Mesenchymal stem cell (in vitro differentiated cells and primary cell): Measurements from ENCODE around the gene RAP2A.

Source experiments
- DNase-seq: peaks from one replicate; pipeline ENCODE4 v3.0.0-alpha.2; 2013
- H2AFZ ChIP-seq: one replicate; pipeline ENCODE4 v1.6.1; 2013; ENCODE audit warnings: low read depth, mild to moderate bottlenecking, control low read depth, inconsistent platforms, low read length, moderate library complexity
- H2AK5ac ChIP-seq: 2 replicates; pipeline ENCODE4 v1.6.1; 2013; ENCODE audit warnings: low read length, moderate library complexity, mild to moderate bottlenecking, inconsistent platforms; ENCODE audit not compliant: severe bottlenecking
- H2BK120ac ChIP-seq: one replicate; pipeline ENCODE4 v1.6.1; 2013; ENCODE audit warnings: low read depth, mild to moderate bottlenecking, inconsistent platforms, low read length, moderate library complexity
- H2BK12ac ChIP-seq, 2 experiments: one replicate each; pipeline ENCODE4 v1.6.1; 2013; ENCODE audit warnings: inconsistent platforms in 2 of 2, low read length in 2 of 2, mild to moderate bottlenecking in 2 of 2, moderate library complexity in 2 of 2, control low read depth in 1 of 2
- H2BK15ac ChIP-seq: one replicate; pipeline ENCODE4 v1.6.1; 2013; ENCODE audit warnings: mild to moderate bottlenecking, low read depth, inconsistent platforms; ENCODE audit not compliant: poor library complexity, severe bottlenecking
- H2BK5ac ChIP-seq: 2 replicates; pipeline ENCODE4 v1.6.1; 2013; ENCODE audit warnings: low read depth, mild to moderate bottlenecking, low read length, control low read depth, inconsistent platforms; ENCODE audit not compliant: poor library complexity, severe bottlenecking
- H3K14ac ChIP-seq, 2 experiments: one replicate each; pipeline ENCODE4 v1.6.1; 2013; ENCODE audit warnings: inconsistent platforms in 2 of 2, low read length in 2 of 2, control low read depth in 1 of 2, mild to moderate bottlenecking in 1 of 2, moderate library complexity in 1 of 2
- H3K18ac ChIP-seq, 2 experiments: one replicate each; pipeline ENCODE4 v1.6.1; 2013; ENCODE audit warnings: inconsistent platforms in 2 of 2, low read length in 2 of 2, control low read depth in 1 of 2, low read depth in 1 of 2, mild to moderate bottlenecking in 1 of 2
- H3K23ac ChIP-seq, 2 experiments: one replicate each; pipeline ENCODE4 v1.6.1; 2013; ENCODE audit warnings: inconsistent platforms in 2 of 2, low read length in 2 of 2, mild to moderate bottlenecking in 2 of 2, moderate library complexity in 2 of 2, control low read depth in 1 of 2
- H3K27ac ChIP-seq: 2 replicates; pipeline ENCODE4 v1.5.1; 2013; ENCODE audit warnings: mild to moderate bottlenecking, moderate library complexity, low read length, control low read depth, inconsistent platforms; ENCODE audit not compliant: poor library complexity, severe bottlenecking
- H3K27me3 ChIP-seq, 2 experiments: 2 replicates each; pipeline versions ENCODE4 v1.6.1 to v1.7.0; 2013; ENCODE audit warnings: low read length in 2 of 2, mild to moderate bottlenecking in 2 of 2, moderate library complexity in 2 of 2, control low read depth in 1 of 2, inconsistent platforms in 1 of 2; ENCODE audit not compliant: control insufficient read depth in 1 of 2, insufficient read depth in 1 of 2
- H3K36me3 ChIP-seq, 2 experiments: 2 replicates each; pipeline versions ENCODE4 v1.6.1 to v1.7.0; 2013; ENCODE audit warnings: low read length in 2 of 2, control low read depth in 1 of 2, inconsistent platforms in 1 of 2, low read depth in 1 of 2, mild to moderate bottlenecking in 1 of 2; ENCODE audit not compliant: insufficient read depth in 2 of 2, control insufficient read depth in 1 of 2
- H3K4ac ChIP-seq, 2 experiments: one replicate each; pipeline ENCODE4 v1.6.1; 2013; ENCODE audit warnings: inconsistent platforms in 2 of 2, low read length in 2 of 2, mild to moderate bottlenecking in 2 of 2, moderate library complexity in 2 of 2, control low read depth in 1 of 2, low read depth in 1 of 2
- H3K4me1 ChIP-seq: 2 replicates; pipeline ENCODE4 v1.6.1; 2013; ENCODE audit warnings: low read depth, low read length, control low read depth; ENCODE audit not compliant: control insufficient read depth, insufficient read depth
- H3K4me2 ChIP-seq: 2 replicates; pipeline ENCODE4 v1.6.1; 2013; ENCODE audit warnings: low read length, mild to moderate bottlenecking, inconsistent platforms; ENCODE audit not compliant: poor library complexity, severe bottlenecking
- H3K4me3 ChIP-seq, 2 experiments: 2 replicates each; pipeline versions ENCODE4 v1.5.1 to v1.7.0; 2013; ENCODE audit warnings: low read length in 2 of 2, mild to moderate bottlenecking in 2 of 2, control low read depth in 1 of 2, low read depth in 1 of 2; ENCODE audit not compliant: insufficient read depth in 1 of 2
- H3K79me1 ChIP-seq: replicated peaks from 2 replicates; pipeline ENCODE4 v1.6.1; 2013; ENCODE audit warnings: mild to moderate bottlenecking, control low read depth, low read length, inconsistent platforms; ENCODE audit not compliant: poor library complexity, severe bottlenecking
- H3K9ac ChIP-seq: 2 replicates; pipeline ENCODE4 v1.7.0; 2013; ENCODE audit warnings: mild to moderate bottlenecking, low read length, moderate library complexity
- H3K9me3 ChIP-seq: 2 replicates; pipeline ENCODE4 v1.7.0; 2013; ENCODE audit warnings: mild to moderate bottlenecking, low read length; ENCODE audit not compliant: control insufficient read depth
- H4K8ac ChIP-seq: one replicate; pipeline ENCODE4 v1.6.1; 2013; ENCODE audit warnings: inconsistent platforms, mild to moderate bottlenecking, low read length, moderate library complexity
- H4K91ac ChIP-seq: one replicate; pipeline ENCODE4 v1.6.1; 2013; ENCODE audit warnings: mild to moderate bottlenecking, low read length, inconsistent platforms
- WGBS: methylation state at CpG from one replicate; pipeline ENCODE4 v1.1.7; 2013; ENCODE audit warnings: mixed read lengths; 5-methylcytosine and 5-hydroxymethylcytosine counted together

Gene RAP2A

GRCh38 chr13:97446448-97446847 is 12.5 kb downstream of the RAP2A start:
- Histone ChIP-seq H2BK5ac (no peak overlapping the region), H3K4ac (no peak overlapping the region), H3K36me3 (peaks cover 0 to 21% of the 10 kb centered on the region in 2 experiments), H3K23ac (no peak overlapping the region), H3K14ac (no peak overlapping the region), H2BK120ac (no peak overlapping the region), H3K9ac (no peak overlapping the region), H2BK12ac (no peak overlapping the region), H4K8ac (no peak overlapping the region), H3K4me3 (no peak overlapping the region), H2AK5ac (no peak overlapping the region), H2AFZ (no peak overlapping the region), H3K4me1 (peaks cover 3% of the 10 kb centered on the region), H3K79me1 (peaks cover 14% of the 10 kb centered on the region), H4K91ac (no peak overlapping the region), H3K4me2 (no peak overlapping the region), H3K18ac (no peak overlapping the region), H2BK15ac (no peak overlapping the region), H3K27me3 (no peaks in the 10 kb centered on the region), H3K9me3 (no peaks in the 10 kb centered on the region), H3K27ac (no peak overlapping the region)
- 100% methylated on average over 5 of the region's 5 CpGs for WGBS
- no peak for DNase-seq

DNA sequence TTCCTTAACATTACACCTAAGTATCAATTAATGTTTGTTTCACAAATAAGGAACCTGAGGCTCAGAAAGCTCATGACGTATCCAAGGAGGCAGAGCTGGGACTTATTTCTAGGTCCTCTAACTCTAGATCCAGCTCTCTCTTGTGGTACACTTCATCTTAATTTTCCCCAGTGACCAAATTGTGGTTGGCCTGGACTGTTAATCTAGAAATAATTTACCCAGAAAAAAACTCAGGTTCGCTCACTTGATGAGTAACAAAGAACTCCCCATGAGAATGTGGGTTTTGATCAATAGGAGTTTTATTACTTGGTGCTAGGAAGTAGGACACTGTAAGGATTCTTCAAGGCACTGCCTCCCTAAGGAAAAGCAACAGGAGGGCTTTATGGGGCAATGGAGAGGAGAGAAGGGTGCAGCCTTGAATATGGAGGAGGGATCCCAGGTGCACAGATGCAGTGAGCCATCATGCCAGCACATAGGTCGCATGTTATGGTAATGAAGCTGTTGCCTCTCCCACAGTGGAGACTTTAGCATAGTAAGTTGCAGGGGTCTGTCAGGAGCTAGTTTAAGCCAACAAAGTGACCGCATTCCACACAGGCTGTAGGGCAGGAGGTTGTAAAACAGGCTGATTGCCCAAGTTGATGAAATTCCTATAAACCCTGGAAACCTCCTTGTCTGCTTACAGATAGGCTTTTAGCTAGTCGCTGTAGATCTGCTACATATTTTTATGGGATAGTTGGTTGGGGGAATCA is 14.7 kb downstream of the RAP2A start:
- H2AK5ac ChIP-seq: no peak overlapping the region
- no peaks in the 10 kb centered on the region for H3K27me3 ChIP-seq
- peak overlapping the region; percentile 60 for H3K27ac ChIP-seq
- H3K36me3 ChIP-seq: peaks cover 0 to 22% of the 10 kb centered on the region in 2 experiments
- no peak overlapping the region for H2BK120ac ChIP-seq
- no peaks in the 10 kb centered on the region for H3K9me3 ChIP-seq
- no peak overlapping the region for H2AFZ ChIP-seq
- WGBS: 87% methylated on average over 5 of the region's 5 CpGs
- peaks cover 15% of the 10 kb centered on the region for H3K79me1 ChIP-seq
- no peak overlapping the region for H3K18ac ChIP-seq
- no peak overlapping the region for H3K4me2 ChIP-seq
- H3K4ac ChIP-seq: no peak overlapping the region
- H2BK5ac ChIP-seq: no peak overlapping the region
- no peak overlapping the region for H4K8ac ChIP-seq
- H3K23ac ChIP-seq: no peak overlapping the region
- H2BK15ac ChIP-seq: no peak overlapping the region
- no peak overlapping the region for H3K14ac ChIP-seq
- no peak overlapping the region for H4K91ac ChIP-seq
- peaks cover 3% of the 10 kb centered on the region for H3K4me1 ChIP-seq
- H2BK12ac ChIP-seq: no peak overlapping the region
- no peak overlapping the region for H3K4me3 ChIP-seq
- DNase-seq: no peak
- H3K9ac ChIP-seq: no peak overlapping the region

GRCh38 chr13:97454699-97455098 is 20.7 kb downstream of the RAP2A start:
- H3K36me3 ChIP-seq: peaks cover 0 to 8% of the 10 kb centered on the region in 2 experiments
- H2BK120ac ChIP-seq: no peak overlapping the region
- no peak overlapping the region for H2BK15ac ChIP-seq
- H3K4me2 ChIP-seq: no peak overlapping the region
- no peak overlapping the region for H3K9ac ChIP-seq
- H4K91ac ChIP-seq: no peak overlapping the region
- no peak overlapping the region for H3K4me3 ChIP-seq
- no peak overlapping the region for H4K8ac ChIP-seq
- H3K4me1 ChIP-seq: no peaks in the 10 kb centered on the region
- H3K27me3 ChIP-seq: no peaks in the 10 kb centered on the region
- H3K18ac ChIP-seq: no peak overlapping the region
- H3K14ac ChIP-seq: no peak overlapping the region
- H3K9me3 ChIP-seq: no peaks in the 10 kb centered on the region
- no peak overlapping the region for H2AFZ ChIP-seq
- H3K79me1 ChIP-seq: peaks cover 19% of the 10 kb centered on the region
- no peak overlapping the region for H3K27ac ChIP-seq
- H2BK12ac ChIP-seq: no peak overlapping the region
- no peak for DNase-seq
- H2AK5ac ChIP-seq: no peak overlapping the region
- no peak overlapping the region for H3K23ac ChIP-seq
- no peak overlapping the region for H3K4ac ChIP-seq
- H2BK5ac ChIP-seq: no peak overlapping the region

GRCh38 chr13:97456047-97456446 is 22.1 kb downstream of the RAP2A start:
- Histone ChIP-seq H2BK120ac (no peak overlapping the region), H4K91ac (no peak overlapping the region), H3K9me3 (no peaks in the 10 kb centered on the region), H4K8ac (no peak overlapping the region), H3K23ac (no peak overlapping the region), H3K79me1 (peaks cover 25% of the 10 kb centered on the region), H3K36me3 (peaks cover 0 to 8% of the 10 kb centered on the region in 2 experiments), H3K4ac (no peak overlapping the region), H3K18ac (no peak overlapping the region), H3K9ac (no peak overlapping the region), H3K27ac (no peak overlapping the region), H3K4me1 (no peaks in the 10 kb centered on the region), H2AK5ac (no peak overlapping the region), H3K4me2 (no peak overlapping the region), H2BK5ac (no peak overlapping the region), H2BK12ac (no peak overlapping the region), H3K4me3 (no peak overlapping the region), H3K14ac (no peak overlapping the region), H2BK15ac (no peak overlapping the region), H3K27me3 (no peaks in the 10 kb centered on the region), H2AFZ (no peak overlapping the region)
- no peak for DNase-seq
- WGBS: 77% methylated on average over 2 of the region's 3 CpGs
